Ascending aorta (tissue), 2 donors: ENCODE results near the gene ARHGAP15. TPM values are rescaled to one million over a fixed set of nuclear protein-coding genes. Genes with fewer than 3 reads are reported as not detected.

Source experiments
- DNase-seq, 2 donors: peaks; one replicate each; pipeline ENCODE4 v3.0.0-alpha.2; 2019; ENCODE audit warnings: low spot score in 2 of 2
- H3K27ac ChIP-seq, 2 donors: fragments of 200-600 bp; sonication (generic); one replicate each; pipeline ENCODE4 v1.5.1; 2016 to 2017; ENCODE audit warnings: mild to moderate bottlenecking in 1 of 2
- H3K27me3 ChIP-seq: fragments of 200-600 bp; sonication (generic); one replicate; pipeline ENCODE4 v1.5.1; 2017
- H3K36me3 ChIP-seq, 2 donors: fragments of 200-600 bp; sonication (generic); one replicate each; pipeline ENCODE4 v1.5.1; 2016
- H3K4me1 ChIP-seq, 2 donors: fragments of 200-600 bp; sonication (generic); one replicate each; pipeline ENCODE4 v1.5.1; 2016 to 2017; ENCODE audit warnings: mild to moderate bottlenecking in 1 of 2
- H3K4me3 ChIP-seq, 2 donors: fragments of 200-600 bp; sonication (generic); one replicate each; pipeline ENCODE4 v1.5.1; 2016 to 2017; ENCODE audit warnings: mild to moderate bottlenecking in 1 of 2
- H3K9me3 ChIP-seq, 2 donors: fragments of 200-600 bp; sonication (generic); one replicate each; pipeline ENCODE4 v1.5.1; 2016
- CTCF ChIP-seq, 3 experiments: fragments of 200-600 bp in 2 of 3; fragments of 450-650 bp in 1 of 3; sonication (generic) in 2 of 3; IDR thresholded peaks; one replicate each; pipeline ENCODE4 v1.5.1; 2016 to 2019; ENCODE audit warnings: antibody characterized with exemption in 3 of 3, mild to moderate bottlenecking in 1 of 3, moderate library complexity in 1 of 3
- intact Hi-C: fragments of 100-400 bp; cut with DNase I; formaldehyde crosslinking; loops from one replicate; pipeline ENCODE4 v1.15.1; 2023
- total RNA-seq: library from RNA; depleted of rRNA; stranded (reverse); fragments of >200 nt; gene quantifications from one replicate; pipeline ENCODE4 v1.1.0, GENCODE V29; 2016

The ARHGAP15 gene
- total RNA-seq, 1 donor from 2014 or later: 1.4 TPM

- no peak overlapping the region for H3K27ac ChIP-seq
- no peak for TF ChIP-seq CTCF (IDR thresholded peaks at IDR 0.05)
- H3K4me3 ChIP-seq: no peak overlapping the region
- no peaks in the 10 kb centered on the region for H3K36me3 ChIP-seq
- H3K9me3 ChIP-seq: no peaks in the 10 kb centered on the region
- intact Hi-C loops: no loop called here
- no peak for DNase-seq
- H3K27me3 ChIP-seq: no peaks in the 10 kb centered on the region
- no peaks in the 10 kb centered on the region for H3K4me1 ChIP-seq
Measured at GRCh38 chr2:143334837-143335236, 205.6 kb downstream of the ARHGAP15 start.

GRCh38 chr2:143336719-143337210 is 207.5 kb downstream of the ARHGAP15 start:
- no peak for TF ChIP-seq CTCF (IDR thresholded peaks at IDR 0.05)
- intact Hi-C loops: no loop called here

GRCh38 chr2:143341478-143341877 is 212.3 kb downstream of the ARHGAP15 start:
- Histone ChIP-seq H3K9me3 (no peaks in the 10 kb centered on the region), H3K27me3 (no peaks in the 10 kb centered on the region), H3K4me1 (no peaks in the 10 kb centered on the region), H3K4me3 (no peak overlapping the region), H3K27ac (no peak overlapping the region), H3K36me3 (no peaks in the 10 kb centered on the region)
- intact Hi-C loops: no loop called here
- no peak for DNase-seq
- TF ChIP-seq CTCF (IDR thresholded peaks at IDR 0.05): no peak

More at GRCh38 chr2:143336719-143337210, 207.5 kb downstream of the ARHGAP15 start:
- no peak for DNase-seq
- no peaks in the 10 kb centered on the region for H3K36me3 ChIP-seq
- no peak overlapping the region for H3K4me3 ChIP-seq
- H3K27ac ChIP-seq: no peak overlapping the region
- no peaks in the 10 kb centered on the region for H3K4me1 ChIP-seq
- no peaks in the 10 kb centered on the region for H3K9me3 ChIP-seq
- H3K27me3 ChIP-seq: no peaks in the 10 kb centered on the region

GRCh38 chr2:143344780-143345179 is 215.6 kb downstream of the ARHGAP15 start:
- no peak overlapping the region for H3K27ac ChIP-seq
- no peaks in the 10 kb centered on the region for H3K4me1 ChIP-seq
- H3K27me3 ChIP-seq: no peaks in the 10 kb centered on the region
- no peak overlapping the region for H3K4me3 ChIP-seq
- no peaks in the 10 kb centered on the region for H3K36me3 ChIP-seq
- TF ChIP-seq CTCF (IDR thresholded peaks at IDR 0.05): no peak
- no peak for DNase-seq
- intact Hi-C loops: no loop called here
- no peaks in the 10 kb centered on the region for H3K9me3 ChIP-seq

GRCh38 chr2:143345887-143346787 is 216.9 kb downstream of the ARHGAP15 start:
- Histone ChIP-seq H3K27ac (no peak overlapping the region), H3K4me3 (no peak overlapping the region), H3K27me3 (no peaks in the 10 kb centered on the region), H3K4me1 (no peaks in the 10 kb centered on the region), H3K36me3 (no peaks in the 10 kb centered on the region), H3K9me3 (no peaks in the 10 kb centered on the region)
- no peak for TF ChIP-seq CTCF (IDR thresholded peaks at IDR 0.05)
- intact Hi-C loops: no loop called here
- no peak for DNase-seq
